ENCODE measurements around the gene SIPA1L3. TPM values are rescaled to one million over a fixed set of nuclear protein-coding genes. Genes with fewer than 3 reads are reported as not detected.

The SIPA1L3 gene
- total RNA-seq (2013; cell fraction: nucleolus; rRNA removed), result 281 and 318 TPM in 2 replicates
- total RNA-seq (2014; rRNA removed) (21.8 and 23.7 TPM in 2 replicates), total RNA-seq (2014; rRNA removed; fragmentation: Illumina TruSeq; extraction: Trizol) (25.1 and 25.2 TPM in 2 replicates), total RNA-seq (2021) (66.2 and 71.1 TPM in 2 replicates), polyA plus RNA-seq (2011; rRNA removed) (8.5 and 14.3 TPM in 2 replicates), polyA plus RNA-seq (2014; fragmentation: Illumina TruSeq; extraction: Trizol) (14.5 and 19.1 TPM in 2 replicates), polyA plus RNA-seq (2014; fragmentation: Nextera tagmentation; extraction: Ambion mirVana) (under 1 TPM; 0.24 to 0.63 TPM), polyA plus RNA-seq (2014; rRNA removed) (19.2 and 24.2 TPM in 2 replicates), polyA plus RNA-seq (2016; fragmentation: Nextera tagmentation; extraction: Ambion mirVana) (10 to 100 TPM; 17.7 to 23.3 TPM), polyA minus RNA-seq (2011; rRNA and poly(A)+ RNA removed) (33.6 and 41.5 TPM in 2 replicates), Bru-seq, nascent RNA (percentile 80 among the genes with signal in this experiment), BruChase-seq, experiment 1, labeled RNA remaining after a 6-hour chase (percentile 81 among the genes with signal in this experiment), BruChase-seq, experiment 2, labeled RNA remaining after a 2-hour chase (percentile 78 among the genes with signal in this experiment)
- polyA plus RNA-seq (2011; ENCODE audit: low read depth), result 10.4 TPM
- 10.2 and 16.8 TPM in 2 replicates for polyA plus RNA-seq (2011; cell fraction: cytosol; rRNA removed)
- polyA plus RNA-seq (2011; cell fraction: nucleus; rRNA removed), result 17.8 and 28.7 TPM in 2 replicates
- polyA plus RNA-seq (2012), result 19.0 and 28.9 TPM in 2 replicates
- 32.3 and 34.3 TPM in 2 replicates for polyA minus RNA-seq (2011; cell fraction: cytosol; rRNA and poly(A)+ RNA removed)
- polyA minus RNA-seq (2011; cell fraction: nucleus; rRNA and poly(A)+ RNA removed), result 23.3 and 46.3 TPM in 2 replicates
- long read RNA-seq, experiment 1, partial matches to known transcripts, result 0 of 1 reads
- long read RNA-seq, experiment 1, other reads (novel, unspliced or antisense), result 0 of 1 reads
- long read RNA-seq, experiment 2, partial matches to known transcripts, result 0 of 9 reads
- long read RNA-seq, experiment 2, other reads (novel, unspliced or antisense), result 8 of 9 reads

GRCh38 chr19:37906869-37907734, at the start of gene SIPA1L3:
Gene SIPA1L3 (plus strand): TSS chr19:37907208. CDS start chr19:38081566, 174,358 bp downstream.
- under 1% methylated on average over 91 of the region's 95 CpGs for WGBS (ENCODE audit: insufficient coverage, insufficient replicate concordance, low lambda C conversion rate, missing lambda C conversion rate)
- Histone ChIP-seq H3K27me3 (replicated peaks in 1 of 2; ENCODE audit: control insufficient read depth in 2 of 2, insufficient read depth in 2 of 2, low read length in 1 of 2) (no peaks in the 10 kb centered on the region), H3K4me3 (peak within 1 kb of the TSS; percentile 98), H3K27ac (ENCODE audit: control insufficient read depth, insufficient read depth) (peak within 1 kb of the TSS; percentile 64), H3K4me2 (ENCODE audit: control insufficient read depth, insufficient read depth) (peak within 1 kb of the TSS; percentile 97), H3K9ac (ENCODE audit: control insufficient read depth, insufficient read depth, low read length) (peak within 1 kb of the TSS; percentile 88), H4K20me1 (ENCODE audit: control insufficient read depth, insufficient read depth) (no peaks in the 10 kb centered on the region), H3K4me1 (ENCODE audit: control insufficient read depth, insufficient read depth, low read length) (peaks cover 25% of the 10 kb centered on the region), H3K9me3 (replicated peaks; ENCODE audit: control insufficient read depth, insufficient read depth, low read length) (no peaks in the 10 kb centered on the region), H3K79me2 (ENCODE audit: control insufficient read depth, insufficient read depth, low read length) (peaks cover 51% of the 10 kb centered on the region), H2AFZ (ENCODE audit: control insufficient read depth, low read depth, low read length) (peak within 1 kb of the TSS; percentile 95), H3K36me3 (ENCODE audit: control insufficient read depth in 2 of 2, insufficient read depth in 2 of 2, low read length in 1 of 2) (peaks cover 0 to 4% of the 10 kb centered on the region in 2 experiments; a peak in 1 of 4 replicates)
- SMC1A ChIA-PET (ENCODE audit: uncharacterized antibody, unreplicated experiment), result interaction anchor here (0.9 to 8.8 kb wide), 30 partner anchors 11 to 941 kb away, joined by 3 to 119 read pairs (median 6); partner anchors contain the start of gene CATSPERG
- POLR2A ChIA-PET, result interaction anchor here (0.7 to 4.7 kb wide), 17 partner anchors 8 to 141 kb away, joined by 3 to 34 read pairs (median 4); no protein-coding TSS in a partner anchor
- BruUV-seq (replicated peaks), result no TSS peak
- FAIRE-seq (no peak), DNase-seq (ENCODE audit: low read depth, low spot score) (peak; percentile 83), ATAC-seq (peak; percentile 92)
- CTCF ChIA-PET, result interaction anchor here (0.7 to 11.9 kb wide), 18 partner anchors 17 to 496 kb away, joined by 3 to 183 read pairs (median 4); partner anchors contain the start of genes CATSPERG and FAM98C
- in situ Hi-C loops (cut with MboI), result no loop called here
- RAD21 ChIA-PET (ENCODE audit: unreplicated experiment), result interaction anchor here (0.7 to 9.9 kb wide), 31 partner anchors 8 to 496 kb away, joined by 3 to 98 read pairs (median 6); partner anchors contain the start of genes CATSPERG, FAM98C and PSMD8
- intact Hi-C loops (cut with micrococcal nuclease; ENCODE audit: unreplicated experiment), result loop anchor here (1.0 to 5.0 kb wide), 3 partner anchors 100 to 190 kb away; no protein-coding TSS in a partner anchor
- no peak for TF ChIP-seq NR2C2 (IDR thresholded peaks at IDR 0.05; ENCODE audit: borderline replicate concordance, control insufficient read depth, insufficient read length, low read depth)
- no peak for TF ChIP-seq NRF1 (conservative IDR thresholded peaks at IDR 0.05; ENCODE audit: low read depth, low read length)
- TF ChIP-seq RELA (IDR thresholded peaks at IDR 0.05; ENCODE audit: borderline replicate concordance, partially characterized antibody), result peak; percentile 51
- 0 out of 2 replicates have a peak, but pooled peaks have one; percentile 9 for TF ChIP-seq NFYB (IDR thresholded peaks at IDR 0.05; ENCODE audit: insufficient read depth, low read depth, low read length)
- TF ChIP-seq PAX8 (IDR thresholded peaks at IDR 0.05), result no peak
- TF ChIP-seq NBN (IDR thresholded peaks at IDR 0.05), result peak; percentile 72; the same call in 1 of the 2 replicates
- no peak for TF ChIP-seq BCL3 (IDR thresholded peaks at IDR 0.05; ENCODE audit: borderline replicate concordance, insufficient read depth, low read depth, low read length, poor library complexity, severe bottlenecking)
- TF ChIP-seq BMI1 (IDR thresholded peaks at IDR 0.05; ENCODE audit: borderline replicate concordance), result no peak
- TF ChIP-seq BACH1 (IDR thresholded peaks at IDR 0.05; ENCODE audit: borderline replicate concordance), result peak; percentile 71; the same call in 1 of the 2 replicates
- no peak for TF ChIP-seq MAX (IDR thresholded peaks at IDR 0.05; ENCODE audit: low read depth, low read length)
- TF ChIP-seq EP300 (IDR thresholded peaks at IDR 0.05; ENCODE audit: borderline replicate concordance in 1 of 2, control insufficient read depth in 1 of 2, low read depth in 2 of 2, low read length in 2 of 2), result 0 out of 4 replicates have a peak, but pooled peaks of 1 of the 2 experiments have one; percentile 6

Measured in GM12878 (cell line).